ENCODE data around the gene SKIC2.
"Not testable (repeated sequence)": the region's sequence is repeated elsewhere in the genome, so short reads cannot be mapped to it uniquely, and the experiment has no call there.

SKIC2 gene

GRCh38 chr6:32005538-32005880 lies 46.5 kb downstream of the SKIC2 start:
- DNase-seq, result not testable (repeated sequence)

- DNase-seq, result not testable (repeated sequence)
Observed at GRCh38 chr6:32005991-32006529, 47.1 kb downstream of the SKIC2 start.

GRCh38 chr6:32007086-32007485 lies 48.1 kb downstream of the SKIC2 start:
- not testable (repeated sequence) for DNase-seq

GRCh38 chr6:32008037-32008436 lies 49.1 kb downstream of the SKIC2 start:
- DNase-seq, result not testable (repeated sequence)

- DNase-seq, result not testable (repeated sequence)
Observed at GRCh38 chr6:32008616-32009015, 49.6 kb downstream of the SKIC2 start.

GRCh38 chr6:32009537-32009936 lies 50.6 kb downstream of the SKIC2 start:
- not testable (repeated sequence) for DNase-seq

- DNase-seq, result not testable (repeated sequence)
Observed at GRCh38 chr6:32010856-32011530, 52.0 kb downstream of the SKIC2 start.

- DNase-seq, result not testable (repeated sequence)
Observed at GRCh38 chr6:32012941-32013617, 54.1 kb downstream of the SKIC2 start.

- DNase-seq, result not testable (repeated sequence)
Observed at GRCh38 chr6:32013738-32014137, 54.8 kb downstream of the SKIC2 start.

- DNase-seq, result not testable (repeated sequence)
Observed at GRCh38 chr6:32014547-32014946, 55.6 kb downstream of the SKIC2 start, which contains the start of gene C4B. Gene C4B (plus strand): TSS chr6:32014795. CDS start chr6:32014846, 51 bp downstream.

Data from KG1 (cell line).